IMR-90 (cell line): ENCODE results near the gene SLC50A1. TPM values are rescaled to one million over a fixed set of nuclear protein-coding genes. Genes with fewer than 3 reads are reported as not detected.
"Not testable (repeated sequence)": the region's sequence is repeated elsewhere in the genome, so short reads cannot be mapped to it uniquely, and the experiment has no call there.

Experiments
- ATAC-seq: fragments of 200-7000 bp; cut with Tn5 transposase; 2 replicates; pipeline ENCODE4 v1.9.1; 2020; ENCODE audit warnings: low read depth, mild to moderate bottlenecking, moderate library complexity
- BruUV-seq: library from RNA; stranded (reverse); fragments of 400-500 nt; replicated peaks from 2 replicates; lab custom pipeline; 2021; lab: Mats Ljungman, UMichigan
- CTCF ChIA-PET: fragments of 300-600 bp; formaldehyde crosslinking; extraction: SDS; loops from one replicate; lab custom pipeline; 2021; ENCODE audit warnings: antibody characterized with exemption; lab: Yijun Ruan, JAX
- POLR2A ChIA-PET: fragments of 300-600 bp; sonication (Branson Sonifier 250); formaldehyde crosslinking; loops from one replicate; lab custom pipeline; 2022; ENCODE audit warnings: antibody characterized with exemption; ENCODE audit not compliant: unreplicated experiment; lab: Charles Lee
- DNase-seq: peaks from one replicate; pipeline ENCODE4 v3.0.0; 2013
- H2AFZ ChIP-seq: replicated peaks from 2 replicates; pipeline ENCODE3; 2013; ENCODE audit warnings: low read length, mild to moderate bottlenecking; ENCODE audit not compliant: poor library complexity
- H2AK5ac ChIP-seq: 2 replicates; pipeline ENCODE4 v1.6.1; 2013; ENCODE audit warnings: low read depth, low read length, inconsistent platforms
- H2AK9ac ChIP-seq: replicated peaks from 2 replicates; pipeline ENCODE3; 2013; ENCODE audit warnings: mild to moderate bottlenecking, low read depth, low read length, moderate library complexity; ENCODE audit not compliant: poor library complexity
- H2BK120ac ChIP-seq: 2 replicates; pipeline ENCODE4 v1.6.1; 2013; ENCODE audit warnings: low read depth, low read length, inconsistent platforms
- H2BK15ac ChIP-seq: 3 replicates; pipeline ENCODE4 v1.6.1; 2013; ENCODE audit warnings: low read depth, low read length, inconsistent platforms
- H2BK20ac ChIP-seq: 2 replicates; pipeline ENCODE4 v1.6.1; 2013; ENCODE audit warnings: low read depth, mild to moderate bottlenecking, inconsistent platforms, low read length, moderate library complexity
- H2BK5ac ChIP-seq: 2 replicates; pipeline ENCODE4 v1.6.1; 2013; ENCODE audit warnings: mild to moderate bottlenecking, low read depth, low read length, inconsistent platforms; ENCODE audit not compliant: poor library complexity, severe bottlenecking
- H3K14ac ChIP-seq: replicated peaks from 2 replicates; pipeline ENCODE4 v1.6.1; 2013; ENCODE audit warnings: low read depth, low read length, inconsistent platforms
- H3K18ac ChIP-seq: 2 replicates; pipeline ENCODE4 v1.6.1; 2013; ENCODE audit warnings: low read depth, low read length, control low read depth
- H3K23ac ChIP-seq: 2 replicates; pipeline ENCODE4 v1.6.1; 2013; ENCODE audit warnings: low read depth, low read length, inconsistent platforms
- H3K27ac ChIP-seq: 2 replicates; pipeline ENCODE4 v1.5.1; 2013; ENCODE audit warnings: mild to moderate bottlenecking, control low read depth, low read length; ENCODE audit not compliant: insufficient read depth
- H3K27me3 ChIP-seq: 2 replicates; pipeline ENCODE4 v1.6.1; 2013; ENCODE audit warnings: low read length; ENCODE audit not compliant: control insufficient read depth, insufficient read depth
- H3K36me3 ChIP-seq: 2 replicates; pipeline ENCODE4 v1.6.1; 2013; ENCODE audit warnings: low read length, mixed read lengths; ENCODE audit not compliant: control insufficient read depth, insufficient read depth
- H3K4ac ChIP-seq: 2 replicates; pipeline ENCODE4 v1.6.1; 2013; ENCODE audit warnings: low read depth, low read length, inconsistent platforms
- H3K4me1 ChIP-seq: 2 replicates; pipeline ENCODE4 v1.6.1; 2013; ENCODE audit warnings: low read length, mixed read lengths; ENCODE audit not compliant: control insufficient read depth, insufficient read depth
- H3K4me2 ChIP-seq: 2 replicates; pipeline ENCODE4 v1.6.1; 2013; ENCODE audit warnings: low read depth, mild to moderate bottlenecking, control low read depth, low read length, moderate library complexity
- H3K4me3 ChIP-seq: 2 replicates; pipeline ENCODE4 v1.5.1; 2013; ENCODE audit warnings: low read depth, mild to moderate bottlenecking, control low read depth, low read length, moderate library complexity; ENCODE audit not compliant: insufficient read depth
- H3K56ac ChIP-seq: 2 replicates; pipeline ENCODE4 v1.6.1; 2013; ENCODE audit warnings: low read length, inconsistent platforms; ENCODE audit not compliant: insufficient read depth; ENCODE audit errors: extremely low read depth
- H3K79me1 ChIP-seq, 2 experiments: 2 replicates each; pipeline ENCODE4 v1.6.1; 2013; ENCODE audit warnings: low read length in 2 of 2, inconsistent platforms in 1 of 2, low read depth in 1 of 2
- H3K9ac ChIP-seq: 2 replicates; pipeline ENCODE4 v1.6.1; 2013; ENCODE audit warnings: low read depth, low read length, control low read depth
- H3K9me1 ChIP-seq: 2 replicates; pipeline ENCODE4 v1.6.1; 2013; ENCODE audit warnings: low read length, inconsistent platforms; ENCODE audit not compliant: insufficient read depth
- H3K9me3 ChIP-seq: 2 replicates; pipeline ENCODE4 v1.6.1; 2013; ENCODE audit warnings: low read length; ENCODE audit not compliant: control insufficient read depth, insufficient read depth
- H4K20me1 ChIP-seq: 2 replicates; pipeline ENCODE4 v1.6.1; 2013; ENCODE audit warnings: low read length, inconsistent platforms; ENCODE audit not compliant: insufficient read depth
- H4K5ac ChIP-seq: 2 replicates; pipeline ENCODE4 v1.6.1; 2013; ENCODE audit warnings: mild to moderate bottlenecking, low read depth, low read length, control low read depth
- H4K8ac ChIP-seq, 2 experiments: 2 replicates each; pipeline ENCODE4 v1.6.1; 2013; ENCODE audit warnings: low read depth in 2 of 2, low read length in 2 of 2, control low read depth in 1 of 2, inconsistent platforms in 1 of 2
- H4K91ac ChIP-seq: 2 replicates; pipeline ENCODE4 v1.6.1; 2013; ENCODE audit warnings: low read depth, low read length, inconsistent platforms; ENCODE audit not compliant: insufficient read depth
- WGBS, 2 experiments: methylation state at CpG; one replicate each; pipeline versions ENCODE4 v1.1.5 to v1.1.7; 2013; ENCODE audit warnings: missing lambda C conversion rate in 2 of 2; ENCODE audit not compliant: insufficient read length in 1 of 2; ENCODE audit errors: extremely low coverage in 2 of 2; 5-methylcytosine and 5-hydroxymethylcytosine counted together
- dilution Hi-C: fragments of 300-500 bp; cut with HindIII; formaldehyde crosslinking; loops from one replicate; pipeline ENCODE4 v1.14.3; 2018; ENCODE audit warnings: low sequenced_read_pairs; ENCODE audit not compliant: unreplicated experiment
- in situ Hi-C: fragments of 300-500 bp; cut with MboI; formaldehyde crosslinking; loops from 3 replicates; pipeline ENCODE4 v1.14.3; 2019; ENCODE audit warnings: low sequenced_read_pairs, inconsistent platforms, mixed read lengths
- intact Hi-C: fragments of 100-400 bp; cut with micrococcal nuclease; formaldehyde crosslinking; loops from 2 replicates; pipeline ENCODE4 v1.10.0; 2022
- polyA plus RNA-seq, 3 experiments: library from polyadenylated mRNA; depleted of rRNA; stranded (reverse); fragments of >200 nt; gene quantifications; 2 replicates each; pipeline ENCODE4 v1.2.3, GENCODE V29; 2012; ENCODE audit warnings: low replicate concordance in 1 of 3
- total RNA-seq: library from RNA; depleted of rRNA; stranded (reverse); fragments of >200 nt; gene quantifications from 2 replicates; pipeline ENCODE4 v1.2.3, GENCODE V29; 2012

SLC50A1 gene
- total and polyA plus RNA-seq, 2 of the 4 experiments (the other 2 are of a cell fraction) = 20.6 to 20.8 TPM

DNA sequence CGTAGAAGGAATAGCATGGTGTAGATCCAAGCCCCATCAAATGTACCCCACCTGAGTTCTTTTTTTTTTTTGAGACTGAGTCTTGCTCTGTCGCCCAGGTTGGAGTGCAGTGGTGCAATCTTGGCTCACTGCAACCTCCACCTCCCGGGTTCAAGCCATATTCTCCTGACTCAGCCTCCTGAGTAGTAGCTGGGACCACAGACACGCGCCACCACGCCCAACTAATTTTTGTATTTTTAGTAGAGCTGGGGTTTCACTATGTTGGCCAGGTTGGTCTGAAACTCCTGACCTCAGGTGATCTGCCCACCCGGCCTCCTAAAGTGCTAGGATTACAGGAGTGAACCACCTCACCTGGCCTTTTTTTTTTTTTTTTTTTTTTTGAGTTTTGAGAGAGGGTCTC, 17.6 kb upstream of the SLC50A1 start:
- ATAC-seq, H2BK120ac ChIP-seq, H4K8ac ChIP-seq, H2AK9ac ChIP-seq, H2AK5ac ChIP-seq, intact Hi-C loops, H3K23ac ChIP-seq, H3K14ac ChIP-seq, H4K91ac ChIP-seq, H2BK15ac ChIP-seq, H4K5ac ChIP-seq, H4K20me1 ChIP-seq, H3K79me1 ChIP-seq, H3K4ac ChIP-seq, H3K36me3 ChIP-seq, H2BK5ac ChIP-seq, H3K18ac ChIP-seq, H3K4me2 ChIP-seq, H3K56ac ChIP-seq, H2AFZ ChIP-seq, BruUV-seq, H3K9me1 ChIP-seq, H3K9ac ChIP-seq, H3K27ac ChIP-seq, H2BK20ac ChIP-seq, dilution Hi-C loops, POLR2A ChIA-PET, CTCF ChIA-PET, H3K4me1 ChIP-seq, DNase-seq, H3K4me3 ChIP-seq, in situ Hi-C loops, H3K9me3 ChIP-seq: not testable (repeated sequence)
- WGBS, 2 experiments = no CpG with 5 or more reads among the region's 7 CpGs
- H3K27me3 ChIP-seq = peaks cover 56% of the 10 kb centered on the region
